Panc1 (cell line): Measurements from ENCODE around the gene FAM180B. TPM values are rescaled to one million over a fixed set of nuclear protein-coding genes. Genes with fewer than 3 reads are reported as not detected.
A peak's percentile ranks its signal among the peaks of the same experiment; 100 is the strongest.

Experiments used
- ATAC-seq: fragments of 200-7000 bp; cut with Tn5 transposase; 2 replicates; pipeline ENCODE4 v1.9.1; 2020; ENCODE audit warnings: mild to moderate bottlenecking, moderate library complexity
- BruUV-seq: library from RNA; stranded (reverse); fragments of 400-500 nt; replicated peaks from 2 replicates; lab custom pipeline; 2021; lab: Mats Ljungman, UMichigan
- CTCF ChIA-PET: fragments of 300-600 bp; sonication (Branson Sonifier 250); formaldehyde crosslinking; loops from one replicate; lab custom pipeline; 2022; ENCODE audit warnings: antibody characterized with exemption; lab: Charles Lee
- POLR2A ChIA-PET: fragments of 300-600 bp; sonication (Branson Sonifier 250); formaldehyde crosslinking; loops from one replicate; lab custom pipeline; 2022; ENCODE audit warnings: antibody characterized with exemption; lab: Charles Lee
- DNase-seq: peaks from one replicate; pipeline ENCODE4 v3.0.0-alpha.2; 2010; ENCODE audit warnings: low read depth, low spot score
- H3K27ac ChIP-seq: 2 replicates; pipeline ENCODE4 v1.5.1; 2011; ENCODE audit warnings: mild to moderate bottlenecking, low read length, inconsistent platforms
- H3K27me3 ChIP-seq: fragments of 200-500 bp; sonication (Bioruptor generic); 2 replicates; pipeline ENCODE4 v1.6.0; 2014; ENCODE audit warnings: low read length, inconsistent platforms; ENCODE audit not compliant: control insufficient read depth, insufficient read depth
- H3K36me3 ChIP-seq: fragments of 200-500 bp; sonication (Bioruptor generic); 2 replicates; pipeline ENCODE4 v1.5.1; 2014; ENCODE audit warnings: inconsistent platforms, mild to moderate bottlenecking, low read length, moderate library complexity; ENCODE audit not compliant: control insufficient read depth, insufficient read depth
- H3K4me1 ChIP-seq: 2 replicates; pipeline ENCODE4 v1.5.1; 2011; ENCODE audit warnings: inconsistent platforms, mild to moderate bottlenecking, low read length, moderate library complexity; ENCODE audit not compliant: control insufficient read depth, insufficient read depth
- H3K4me3 ChIP-seq, 2 experiments: 2 replicates each; pipeline ENCODE4 v1.5.1; 2011 to 2012; ENCODE audit warnings: low read depth in 2 of 2, low read length in 2 of 2, mild to moderate bottlenecking in 2 of 2, inconsistent platforms in 1 of 2, moderate library complexity in 1 of 2
- H3K9me3 ChIP-seq: fragments of 200-500 bp; sonication (Bioruptor generic); 2 replicates; pipeline ENCODE4 v1.5.1; 2014; ENCODE audit warnings: low read depth, mild to moderate bottlenecking, inconsistent platforms, low read length, moderate library complexity; ENCODE audit not compliant: control insufficient read depth, insufficient read depth
- POLR2AphosphoS5 ChIP-seq: IDR thresholded peaks from 2 replicates; pipeline ENCODE4 v1.6.1; 2012; ENCODE audit warnings: mild to moderate bottlenecking, low read depth, low read length, moderate library complexity
- REST ChIP-seq, 2 experiments: IDR thresholded peaks; 2 replicates each; pipeline ENCODE4 v1.6.1; 2011 to 2012; ENCODE audit warnings: low read depth in 2 of 2, control low read depth in 1 of 2, low read length in 1 of 2, mild to moderate bottlenecking in 1 of 2, moderate library complexity in 1 of 2; ENCODE audit not compliant: insufficient read depth in 1 of 2
- SIN3A ChIP-seq: IDR thresholded peaks from 2 replicates; pipeline ENCODE4 v1.6.1; 2012; ENCODE audit warnings: low read depth, mild to moderate bottlenecking, low read length, moderate library complexity, borderline replicate concordance; ENCODE audit not compliant: insufficient read depth
- TCF7L2 ChIP-seq: IDR thresholded peaks from 2 replicates; pipeline ENCODE4 v1.6.1; 2011; ENCODE audit warnings: mild to moderate bottlenecking, low read depth, low read length, inconsistent platforms
- in situ Hi-C: cut with HindIII; loops from 2 replicates; pipeline ENCODE4 v1.10.0; 2016; ENCODE audit warnings: low sequenced_read_pairs, low pct_unique_long_range_greater_than_20kb
- intact Hi-C: fragments of 100-400 bp; cut with micrococcal nuclease; formaldehyde crosslinking; loops from one replicate; pipeline ENCODE4 v1.10.0; 2022; ENCODE audit not compliant: unreplicated experiment
- total RNA-seq: library from RNA; stranded (reverse); gene quantifications from one replicate; pipeline ENCODE4 v1.2.1, GENCODE V29; 2021; ENCODE audit not compliant: unreplicated experiment
- TF ChIP-seq, protein P1 (sequence below): fragments of 450-650 bp; IDR thresholded peaks from 2 replicates; pipeline ENCODE4 v1.5.1; 2017; ENCODE audit warnings: mild to moderate bottlenecking

Gene FAM180B
- total RNA-seq, 1 experiment from 2014 or later = not detected

DNA sequence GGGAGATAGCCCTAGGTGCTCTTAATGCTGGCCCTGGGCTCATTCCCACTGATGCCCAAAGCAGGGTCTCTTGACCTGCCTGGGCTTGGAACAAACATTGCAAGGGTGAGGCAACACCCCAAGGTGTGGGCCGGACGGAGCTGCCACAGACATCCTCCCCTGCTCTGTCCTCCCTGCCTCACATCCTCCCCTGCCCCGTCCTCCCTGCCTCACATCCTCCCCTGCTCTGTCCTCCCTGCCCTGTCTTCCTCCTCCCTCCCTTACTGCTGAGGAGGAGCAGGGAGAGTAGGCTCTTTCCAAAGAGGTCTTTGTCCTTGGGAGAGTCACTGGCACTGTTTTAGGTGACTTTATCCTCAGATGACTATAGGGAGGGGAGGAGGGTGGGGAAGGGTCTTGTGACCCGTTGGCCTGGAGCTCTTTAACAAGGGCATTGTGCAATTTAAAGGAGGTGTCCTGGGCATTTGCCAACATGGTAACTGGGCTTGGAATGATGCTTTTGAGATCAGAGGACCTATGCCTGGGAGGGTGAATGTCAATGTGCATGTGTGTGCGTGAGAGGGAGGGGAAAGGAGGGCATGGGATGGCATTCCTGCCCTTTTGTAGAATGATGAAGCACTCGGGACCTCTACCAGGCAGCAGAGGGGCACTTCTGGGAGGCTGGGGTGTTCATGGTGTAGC is 700 bp downstream of the FAM180B start:
- peak; percentile 37; the same call in 1 of the 2 replicates for ATAC-seq
- Histone ChIP-seq H3K4me3 (no peak overlapping the region), H3K4me1 (peaks cover 4% of the 10 kb centered on the region), H3K9me3 (no peaks in the 10 kb centered on the region), H3K36me3 (no peaks in the 10 kb centered on the region; the same call in 1 of the 2 replicates), H3K27me3 (no peaks in the 10 kb centered on the region), H3K27ac (no peak overlapping the region)
- intact Hi-C loops = no loop called here
- in situ Hi-C loops = no loop called here
- ChIA-PET CTCF (interaction anchor here (0.6 kb wide), 1 partner anchor 15 kb away, joined by 4 read pairs; no protein-coding TSS in a partner anchor), POLR2A (no interaction called here)
- TF ChIP-seq SIN3A (no peak), REST (IDR thresholded peaks at IDR 0.05; ENCODE audit: insufficient read depth in 1 of 2, low read depth in 2 of 2, low read length in 1 of 2) (no peak), TCF7L2 (no peak), POLR2AphosphoS5 (no peak)
- TF ChIP-seq, protein P1, sequence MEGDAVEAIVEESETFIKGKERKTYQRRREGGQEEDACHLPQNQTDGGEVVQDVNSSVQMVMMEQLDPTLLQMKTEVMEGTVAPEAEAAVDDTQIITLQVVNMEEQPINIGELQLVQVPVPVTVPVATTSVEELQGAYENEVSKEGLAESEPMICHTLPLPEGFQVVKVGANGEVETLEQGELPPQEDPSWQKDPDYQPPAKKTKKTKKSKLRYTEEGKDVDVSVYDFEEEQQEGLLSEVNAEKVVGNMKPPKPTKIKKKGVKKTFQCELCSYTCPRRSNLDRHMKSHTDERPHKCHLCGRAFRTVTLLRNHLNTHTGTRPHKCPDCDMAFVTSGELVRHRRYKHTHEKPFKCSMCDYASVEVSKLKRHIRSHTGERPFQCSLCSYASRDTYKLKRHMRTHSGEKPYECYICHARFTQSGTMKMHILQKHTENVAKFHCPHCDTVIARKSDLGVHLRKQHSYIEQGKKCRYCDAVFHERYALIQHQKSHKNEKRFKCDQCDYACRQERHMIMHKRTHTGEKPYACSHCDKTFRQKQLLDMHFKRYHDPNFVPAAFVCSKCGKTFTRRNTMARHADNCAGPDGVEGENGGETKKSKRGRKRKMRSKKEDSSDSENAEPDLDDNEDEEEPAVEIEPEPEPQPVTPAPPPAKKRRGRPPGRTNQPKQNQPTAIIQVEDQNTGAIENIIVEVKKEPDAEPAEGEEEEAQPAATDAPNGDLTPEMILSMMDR = no peak
- BruUV-seq = no TSS peak
- no peak for DNase-seq

DNA sequence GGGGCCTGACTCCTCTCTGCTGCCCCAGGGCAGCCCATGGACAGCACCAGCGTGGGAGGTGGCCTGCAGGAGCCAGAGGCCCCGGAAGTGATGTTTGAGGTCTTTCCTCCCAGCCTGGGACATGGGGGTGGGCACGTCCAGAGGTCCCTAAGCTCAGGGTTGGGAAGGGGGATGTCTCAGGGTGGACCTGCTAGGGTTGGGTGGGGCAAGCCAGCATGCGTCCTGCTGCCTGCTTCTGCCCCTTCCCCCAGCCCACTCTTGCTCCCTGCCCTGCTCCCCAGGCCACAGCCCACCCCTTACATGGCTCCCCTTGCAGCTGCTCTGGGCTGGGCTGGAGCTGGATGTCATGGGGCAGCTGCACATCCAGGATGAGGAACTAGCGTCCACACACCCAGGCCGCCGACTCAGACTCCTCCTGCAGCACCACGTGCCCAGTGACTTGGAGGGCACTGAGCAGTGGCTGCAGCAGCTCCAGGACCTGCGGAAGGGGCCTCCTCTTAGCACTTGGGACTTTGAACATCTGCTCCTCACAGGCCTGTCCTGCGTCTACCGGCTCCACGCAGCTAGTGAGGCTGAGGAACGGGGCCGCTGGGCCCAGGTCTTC is 1.3 kb downstream of the FAM180B start:
- H3K9me3 ChIP-seq = no peaks in the 10 kb centered on the region
- H3K4me1 ChIP-seq = peaks cover 4% of the 10 kb centered on the region
- H3K4me3 ChIP-seq = no peak overlapping the region
- ChIA-PET CTCF (interaction anchor here (0.6 kb wide), 1 partner anchor 14 kb away, joined by 4 read pairs; no protein-coding TSS in a partner anchor), POLR2A (no interaction called here)
- no peak overlapping the region for H3K27ac ChIP-seq
- in situ Hi-C loops = no loop called here
- DNase-seq (no peak), ATAC-seq (peak; percentile 19; the same call in 1 of the 2 replicates)
- H3K27me3 ChIP-seq = peaks cover 1% of the 10 kb centered on the region; the same call in 1 of the 2 replicates
- TF ChIP-seq SIN3A (no peak), POLR2AphosphoS5 (no peak), REST (IDR thresholded peaks at IDR 0.05; ENCODE audit: insufficient read depth in 1 of 2, low read depth in 2 of 2, low read length in 1 of 2) (no peak), TCF7L2 (no peak)
- TF ChIP-seq, protein P1 = no peak
- H3K36me3 ChIP-seq = no peaks in the 10 kb centered on the region; the same call in 1 of the 2 replicates
- intact Hi-C loops = no loop called here
- BruUV-seq = no TSS peak
